Chondrocyte (in vitro differentiated cells): Measurements from ENCODE around the gene CAMKMT. TPM values are rescaled to one million over a fixed set of nuclear protein-coding genes. Genes with fewer than 3 reads are reported as not detected.

Source experiments
- DNase-seq: peaks from one replicate; pipeline ENCODE4 v3.0.0; 2021; ENCODE audit warnings: mixed read lengths, low spot score
- H3K27ac Mint-ChIP-seq: one replicate; pipeline ENCODE4 v1.8.0; 2021; ENCODE audit warnings: mild to moderate bottlenecking, moderate library complexity, mixed read lengths; ENCODE audit not compliant: unreplicated experiment
- H3K27me3 Mint-ChIP-seq: 2 replicates; pipeline ENCODE4 v1.8.0; 2021; ENCODE audit warnings: low read depth, mixed read lengths
- H3K36me3 Mint-ChIP-seq: 2 replicates; pipeline ENCODE4 v1.8.0; 2021; ENCODE audit warnings: low read depth, mixed read lengths
- H3K4me1 Mint-ChIP-seq: 2 replicates; pipeline ENCODE4 v1.8.0; 2021; ENCODE audit warnings: low read depth, mild to moderate bottlenecking, mixed read lengths
- H3K4me3 Mint-ChIP-seq: one replicate; pipeline ENCODE4 v1.8.0; 2021; ENCODE audit warnings: mild to moderate bottlenecking, moderate library complexity, mixed read lengths; ENCODE audit not compliant: unreplicated experiment
- H3K9me3 Mint-ChIP-seq: 2 replicates; pipeline ENCODE4 v1.8.0; 2021; ENCODE audit warnings: low read depth, mixed read lengths
- total RNA-seq: library from RNA; stranded (reverse); gene quantifications from 3 replicates; pipeline ENCODE4 v1.2.1, GENCODE V29; 2021
- TF ChIP-seq, protein P1 (sequence below): fragments of 200-600 bp; sonication (generic); IDR thresholded peaks from 2 replicates; pipeline ENCODE4 v1.5.0; 2021; ENCODE audit warnings: antibody characterized with exemption, mild to moderate bottlenecking, moderate library complexity

CAMKMT gene
- total RNA-seq, 1 donor from 2014 or later, result 6.5 TPM

DNA sequence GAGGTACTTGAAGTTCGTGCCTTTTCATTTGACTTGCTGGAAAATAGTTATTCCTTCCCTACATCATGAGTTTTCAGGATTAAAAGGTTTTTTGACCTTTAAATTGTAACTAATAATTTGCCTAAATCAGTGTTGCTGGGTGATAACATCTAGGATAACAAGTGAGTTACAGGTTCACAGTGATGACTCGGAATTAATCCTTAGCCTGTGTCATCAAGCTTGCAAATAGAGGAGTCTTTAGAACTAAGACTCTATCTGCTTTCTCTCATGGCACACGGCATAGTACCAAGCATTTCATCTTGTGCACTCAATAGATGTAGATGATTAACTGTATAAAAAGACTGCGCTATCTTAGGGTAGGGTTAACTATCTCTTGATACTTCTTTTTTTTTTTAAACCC is 79.5 kb downstream of the CAMKMT start:
- Mint-ChIP-seq H3K27me3 (no peaks in the 10 kb centered on the region), H3K9me3 (peaks cover 2% of the 10 kb centered on the region), H3K4me3 (no peak overlapping the region), H3K36me3 (no peaks in the 10 kb centered on the region), H3K4me1 (no peaks in the 10 kb centered on the region), H3K27ac (no peak overlapping the region)
- no peak for DNase-seq
- TF ChIP-seq, protein P1, sequence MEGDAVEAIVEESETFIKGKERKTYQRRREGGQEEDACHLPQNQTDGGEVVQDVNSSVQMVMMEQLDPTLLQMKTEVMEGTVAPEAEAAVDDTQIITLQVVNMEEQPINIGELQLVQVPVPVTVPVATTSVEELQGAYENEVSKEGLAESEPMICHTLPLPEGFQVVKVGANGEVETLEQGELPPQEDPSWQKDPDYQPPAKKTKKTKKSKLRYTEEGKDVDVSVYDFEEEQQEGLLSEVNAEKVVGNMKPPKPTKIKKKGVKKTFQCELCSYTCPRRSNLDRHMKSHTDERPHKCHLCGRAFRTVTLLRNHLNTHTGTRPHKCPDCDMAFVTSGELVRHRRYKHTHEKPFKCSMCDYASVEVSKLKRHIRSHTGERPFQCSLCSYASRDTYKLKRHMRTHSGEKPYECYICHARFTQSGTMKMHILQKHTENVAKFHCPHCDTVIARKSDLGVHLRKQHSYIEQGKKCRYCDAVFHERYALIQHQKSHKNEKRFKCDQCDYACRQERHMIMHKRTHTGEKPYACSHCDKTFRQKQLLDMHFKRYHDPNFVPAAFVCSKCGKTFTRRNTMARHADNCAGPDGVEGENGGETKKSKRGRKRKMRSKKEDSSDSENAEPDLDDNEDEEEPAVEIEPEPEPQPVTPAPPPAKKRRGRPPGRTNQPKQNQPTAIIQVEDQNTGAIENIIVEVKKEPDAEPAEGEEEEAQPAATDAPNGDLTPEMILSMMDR, result no peak

DNA sequence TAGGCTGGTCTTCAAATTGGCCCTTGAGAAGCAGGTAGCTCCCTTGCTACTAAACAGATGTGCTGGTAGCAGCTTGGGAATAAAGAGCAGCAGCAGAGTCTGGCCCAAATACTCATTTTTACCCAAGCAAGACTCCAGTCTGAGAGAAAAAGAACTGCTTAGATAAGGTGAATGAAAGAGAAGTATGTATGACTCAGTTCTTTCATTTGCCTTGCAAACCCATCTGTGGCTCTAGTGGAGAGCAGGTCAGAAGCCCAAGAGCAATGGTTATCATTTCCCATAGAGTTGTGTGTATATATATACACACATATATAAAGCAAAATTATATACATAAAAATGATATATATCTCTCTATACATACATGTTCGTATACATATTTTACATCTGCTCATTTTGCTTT is 80.3 kb downstream of the CAMKMT start:
- Mint-ChIP-seq H3K4me3 (no peak overlapping the region), H3K27me3 (no peaks in the 10 kb centered on the region), H3K4me1 (no peaks in the 10 kb centered on the region), H3K9me3 (peaks cover 2% of the 10 kb centered on the region), H3K36me3 (no peaks in the 10 kb centered on the region), H3K27ac (no peak overlapping the region)
- no peak for DNase-seq
- TF ChIP-seq, protein P1, result no peak

DNA sequence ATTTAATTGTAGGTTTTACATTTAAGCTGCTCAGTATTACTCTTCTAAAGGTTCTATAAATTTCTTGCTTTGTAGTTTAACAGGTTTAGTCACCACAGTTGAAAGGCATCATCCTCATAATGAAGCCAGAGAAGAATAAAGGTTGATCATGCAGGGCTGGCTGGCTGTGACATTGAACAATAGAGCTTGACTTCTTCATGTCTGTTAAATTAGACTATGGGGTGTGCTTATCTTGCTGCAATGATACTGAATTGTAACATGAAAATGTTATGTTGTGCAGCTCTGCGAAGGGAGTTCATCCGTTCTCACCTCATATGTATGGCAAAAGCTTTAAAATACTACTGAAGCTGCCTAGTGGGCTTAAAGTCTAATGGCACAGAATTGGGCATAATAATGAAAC is 81.8 kb downstream of the CAMKMT start:
- no peak overlapping the region for H3K27ac Mint-ChIP-seq
- peaks cover 2% of the 10 kb centered on the region for H3K9me3 Mint-ChIP-seq
- no peak for DNase-seq
- no peaks in the 10 kb centered on the region for H3K27me3 Mint-ChIP-seq
- H3K4me1 Mint-ChIP-seq, result no peaks in the 10 kb centered on the region
- no peaks in the 10 kb centered on the region for H3K36me3 Mint-ChIP-seq
- no peak overlapping the region for H3K4me3 Mint-ChIP-seq
- TF ChIP-seq, protein P1, result no peak

DNA sequence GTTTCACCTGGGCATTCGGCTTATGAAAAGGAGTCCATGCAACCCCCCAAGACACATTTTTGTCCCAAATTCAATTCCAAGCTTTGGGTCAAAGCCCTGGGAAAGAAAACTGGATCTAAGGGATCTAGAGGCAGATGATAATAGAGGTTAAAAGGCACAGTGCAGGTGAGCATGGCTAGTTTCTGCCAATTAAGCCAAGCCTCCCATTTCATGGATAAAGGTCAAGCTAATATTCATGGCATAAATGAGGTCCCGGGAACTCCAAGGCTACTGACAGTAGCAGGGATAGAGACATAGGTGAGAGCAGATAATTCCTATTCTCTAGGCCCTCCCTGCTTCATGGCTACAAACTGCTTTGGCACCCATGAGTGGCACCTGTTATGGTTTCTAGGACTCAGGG is 83.1 kb downstream of the CAMKMT start:
- DNase-seq, result no peak
- H3K4me1 Mint-ChIP-seq, result no peaks in the 10 kb centered on the region
- TF ChIP-seq, protein P1, result no peak
- H3K27me3 Mint-ChIP-seq, result no peaks in the 10 kb centered on the region
- H3K9me3 Mint-ChIP-seq, result peaks cover 2% of the 10 kb centered on the region
- H3K4me3 Mint-ChIP-seq, result no peak overlapping the region
- no peak overlapping the region for H3K27ac Mint-ChIP-seq
- H3K36me3 Mint-ChIP-seq, result no peaks in the 10 kb centered on the region

DNA sequence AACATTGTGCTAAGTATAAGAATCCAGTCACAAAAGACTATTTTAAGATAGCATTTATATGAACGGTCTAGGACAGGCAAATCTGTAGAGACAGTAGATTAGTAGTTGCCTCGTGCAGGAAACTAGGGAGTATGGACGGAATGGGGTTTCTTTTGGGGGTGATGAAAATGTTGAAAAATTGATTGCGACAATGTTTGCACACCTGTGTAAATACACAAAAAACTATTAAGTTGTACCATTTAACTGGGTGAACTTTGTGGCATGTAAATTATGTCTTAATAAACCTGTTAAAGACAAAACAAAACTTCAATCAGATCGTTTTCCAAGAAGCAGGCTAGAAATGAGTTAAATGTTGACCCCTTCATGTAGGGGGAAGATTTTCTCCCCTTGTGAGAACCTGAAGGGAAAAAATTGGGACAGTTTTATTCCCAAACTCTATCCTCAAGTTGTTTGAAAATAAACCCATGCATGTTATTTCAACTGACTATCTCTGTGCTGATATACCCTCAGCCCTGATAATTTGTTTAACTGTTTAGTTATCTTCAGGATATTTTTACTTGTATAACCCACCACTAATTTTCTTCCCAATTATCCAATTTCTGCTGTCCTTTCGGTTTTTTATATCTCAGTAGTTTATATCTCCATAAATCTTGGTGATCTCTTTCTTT is 87.2 kb downstream of the CAMKMT start:
- H3K4me3 Mint-ChIP-seq, result no peak overlapping the region
- no peak overlapping the region for H3K27ac Mint-ChIP-seq
- no peaks in the 10 kb centered on the region for H3K4me1 Mint-ChIP-seq
- H3K27me3 Mint-ChIP-seq, result no peaks in the 10 kb centered on the region
- TF ChIP-seq, protein P1, result no peak
- H3K9me3 Mint-ChIP-seq, result peaks cover 2% of the 10 kb centered on the region
- H3K36me3 Mint-ChIP-seq, result no peaks in the 10 kb centered on the region
- no peak for DNase-seq
